NCI-H345 treated with DMSO at 0.1 percent for 48 hours (cell line): Measurements from ENCODE around the gene PERP.
"Not testable (repeated sequence)": the region's sequence is repeated elsewhere in the genome, so short reads cannot be mapped to it uniquely, and the experiment has no call there.

Experiments
- DNase-seq: peaks from one replicate; lab custom pipeline; 2025; ENCODE audit not compliant: unreplicated experiment; lab: John Stamatoyannopoulos, UW

The PERP gene

DNA sequence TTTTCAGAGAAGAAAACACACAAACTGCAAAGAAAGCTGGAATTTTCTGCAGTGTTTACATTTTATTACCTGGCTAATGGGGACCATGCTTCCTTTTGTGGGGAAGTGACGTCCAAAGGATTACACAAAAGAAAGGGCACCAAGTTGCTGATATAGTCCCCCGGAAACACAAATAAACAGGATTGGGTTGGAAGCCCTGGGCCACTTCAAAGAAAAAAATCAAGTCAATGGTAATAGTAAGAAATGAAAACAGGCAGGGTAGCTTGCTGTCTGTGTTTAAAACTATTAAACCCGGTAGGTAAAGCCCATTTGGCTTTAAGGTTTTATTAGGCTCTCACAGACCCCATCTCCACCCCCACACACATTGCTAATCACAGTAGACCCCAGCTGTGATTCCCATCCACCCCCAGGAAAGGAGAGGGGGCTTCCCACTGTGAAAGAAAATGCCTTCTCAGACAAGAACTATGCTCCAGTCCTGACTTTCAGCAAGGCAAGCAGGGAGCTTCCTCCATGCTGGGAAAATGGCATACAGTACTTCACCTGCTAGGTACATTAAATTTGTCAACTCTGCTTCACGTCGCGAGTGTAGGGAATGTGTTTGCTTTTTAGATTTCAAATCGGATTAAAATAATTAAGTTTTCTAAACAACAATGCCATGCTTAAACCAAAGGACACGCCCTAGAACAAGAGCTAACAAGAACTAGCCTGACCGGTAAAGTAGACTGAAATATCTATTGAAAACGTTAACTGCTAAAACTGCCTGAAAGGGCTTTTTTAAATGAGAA is 1.1 kb downstream of the PERP start:
- peak; percentile 75 for DNase-seq

DNA sequence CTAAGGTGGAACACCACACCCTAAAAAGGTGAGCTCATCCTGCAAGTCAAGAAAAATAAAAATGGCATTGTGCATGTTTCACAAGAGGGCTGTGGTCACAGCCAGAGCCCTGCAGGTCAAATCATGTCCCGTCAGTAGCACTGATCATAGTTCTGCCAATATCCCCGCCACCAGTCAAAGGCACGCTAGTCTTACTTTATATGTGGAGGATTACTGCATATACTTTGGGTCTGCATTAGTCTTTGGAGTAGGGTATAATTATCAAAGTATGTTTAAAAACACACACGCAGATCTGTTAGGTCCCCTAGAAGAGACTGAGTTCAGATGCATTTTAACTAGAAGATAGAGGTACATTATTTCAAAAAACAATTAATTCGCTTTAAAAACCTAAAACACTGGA is 1.8 kb downstream of the PERP start:
- DNase-seq = peak; percentile 80

DNA sequence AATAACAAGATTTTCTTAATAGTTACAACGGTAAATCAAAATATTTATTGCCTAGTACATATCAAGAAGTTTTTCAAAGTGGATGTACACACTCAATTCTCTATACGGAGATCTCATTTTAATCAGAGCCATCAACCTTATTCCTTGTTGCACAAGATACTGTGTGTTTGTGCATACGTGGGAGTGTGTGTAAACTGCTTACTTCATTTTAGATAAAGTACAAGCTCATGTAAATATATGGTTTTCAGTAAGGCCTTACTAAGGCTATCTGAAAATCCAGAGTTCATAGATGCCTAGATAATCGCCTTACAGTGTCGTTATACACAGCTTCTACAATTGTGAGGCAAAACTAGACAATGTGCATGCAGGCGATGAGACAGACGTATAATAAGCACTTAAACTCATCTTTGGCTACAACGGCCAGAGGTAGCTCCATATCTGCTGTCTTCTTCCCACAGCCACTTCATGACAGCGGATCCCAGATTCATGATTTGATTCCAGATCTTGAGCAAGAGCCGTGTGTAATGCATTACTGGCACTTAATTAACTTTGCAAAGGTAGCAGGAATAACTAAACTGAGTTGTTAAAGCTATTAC is 2.5 kb downstream of the PERP start:
- peak; percentile 58 for DNase-seq

GRCh38 chr6:138103871-138104270 is 3.3 kb downstream of the PERP start:
- peak; percentile 51 for DNase-seq

DNA sequence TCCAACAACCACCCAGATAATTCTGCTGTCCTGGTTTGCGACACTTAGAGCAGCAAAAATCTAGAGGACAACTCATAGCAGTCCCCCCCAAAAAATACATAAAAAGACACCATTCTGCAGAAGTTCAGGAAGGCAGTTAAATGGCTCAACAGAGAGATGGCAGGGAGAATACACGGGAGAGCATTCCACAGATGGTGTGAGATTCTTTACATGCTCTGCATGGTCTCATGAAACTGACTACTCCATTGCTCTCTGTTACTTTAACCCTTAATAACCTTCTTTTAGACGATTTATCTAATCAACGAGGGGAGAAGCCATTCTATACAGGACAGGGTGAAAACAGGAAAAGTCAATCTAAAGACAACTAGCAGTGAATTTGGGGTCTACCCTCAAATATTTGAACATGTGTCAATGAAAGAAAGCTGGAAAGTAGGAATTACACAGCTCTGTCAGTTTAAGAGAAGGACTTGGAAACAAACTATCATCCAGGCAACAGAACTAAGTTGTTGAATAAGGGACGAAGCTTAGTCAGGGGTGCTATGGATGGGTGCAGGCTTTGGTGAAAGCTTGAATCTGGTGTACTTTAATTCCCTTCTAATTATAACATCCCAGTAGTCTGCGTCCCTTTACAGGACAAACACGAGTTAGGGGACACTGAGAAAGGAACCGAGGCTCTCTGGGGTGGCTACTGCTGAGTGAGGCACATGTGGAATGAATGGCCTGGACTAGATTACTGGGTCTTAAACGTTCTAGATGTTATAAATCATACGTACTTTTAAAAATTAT is 5.1 kb downstream of the PERP start:
- no peak for DNase-seq

DNA sequence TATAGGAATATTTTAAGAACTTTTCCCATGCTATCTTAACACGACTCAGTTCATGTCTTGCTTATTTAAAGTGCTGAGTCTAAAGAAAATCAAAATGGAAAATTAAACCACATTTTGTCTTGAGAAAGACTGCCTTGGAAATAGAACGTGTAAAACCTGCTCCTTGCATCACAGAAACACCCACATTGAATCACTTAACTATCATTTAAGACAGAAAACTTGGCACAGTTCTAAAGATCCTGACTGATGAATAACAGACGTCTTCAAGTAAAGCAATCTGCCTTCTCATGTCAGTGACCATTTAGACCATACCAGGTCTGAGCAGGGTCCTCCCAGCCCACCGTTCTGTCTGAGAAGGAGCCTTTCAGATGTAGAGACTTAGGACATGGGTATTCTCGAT is 7.4 kb downstream of the PERP start:
- no peak for DNase-seq

DNA sequence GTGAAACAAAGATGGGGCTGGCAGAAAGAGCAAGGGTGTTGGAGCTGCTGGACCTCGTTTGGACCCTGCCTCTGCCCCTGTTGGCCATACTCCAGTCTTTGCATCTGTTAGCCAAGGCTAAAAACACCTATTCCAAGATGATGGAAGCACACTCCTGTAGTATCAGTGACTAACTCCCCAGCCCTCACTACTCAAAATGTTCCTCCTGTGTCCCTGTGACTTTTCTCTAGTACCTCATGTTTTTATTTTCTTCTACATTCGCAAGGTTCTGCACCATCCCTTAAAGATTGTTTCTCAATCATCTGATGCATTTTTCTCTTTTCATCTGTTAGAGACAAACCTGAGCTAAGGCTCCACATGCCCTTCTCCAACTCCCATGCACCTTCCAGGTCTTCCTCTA is 8.9 kb downstream of the PERP start:
- no peak for DNase-seq

- DNase-seq = no peak
These were observed 13.0 kb downstream of the PERP start for GRCh38 chr6:138094260-138094659.

DNA sequence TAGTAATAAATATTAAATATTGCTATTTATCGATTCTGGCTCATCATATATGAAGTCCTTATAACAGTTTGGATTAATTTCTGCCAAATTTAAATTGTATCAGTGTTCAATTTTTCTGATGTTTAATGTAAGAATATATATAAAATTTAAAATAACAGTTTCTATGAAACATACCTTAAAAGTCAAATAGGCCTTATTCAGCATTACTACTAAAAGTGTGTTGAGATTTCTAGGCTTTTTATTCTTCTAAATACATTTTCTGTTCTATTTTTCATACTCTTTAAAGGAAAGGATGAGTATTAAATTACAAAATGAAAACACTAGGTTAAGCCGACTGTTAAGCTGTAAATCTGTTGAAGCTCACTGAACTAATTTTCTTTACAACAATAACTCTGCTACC is 13.6 kb downstream of the PERP start:
- DNase-seq = no peak

DNA sequence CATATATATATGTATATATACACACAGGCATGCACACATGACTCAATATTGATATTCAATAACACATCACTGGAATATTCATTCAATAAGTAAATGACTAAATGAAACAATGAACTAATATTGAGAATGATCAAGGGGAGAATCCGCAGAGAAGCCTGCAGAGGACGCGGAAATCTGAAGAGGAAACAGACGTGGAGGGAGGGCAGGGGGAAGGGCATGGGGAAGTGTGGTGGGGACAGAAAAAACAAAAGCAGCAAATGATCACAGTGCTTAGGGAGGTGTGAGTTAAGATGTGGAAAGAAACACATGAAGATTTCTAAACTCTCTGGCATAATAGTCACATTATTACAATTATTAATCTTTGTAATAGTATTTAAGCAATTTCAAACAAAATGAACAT is 14.5 kb downstream of the PERP start:
- DNase-seq = no peak

GRCh38 chr6:138089325-138089724 is 17.9 kb downstream of the PERP start:
- DNase-seq = no peak

DNA sequence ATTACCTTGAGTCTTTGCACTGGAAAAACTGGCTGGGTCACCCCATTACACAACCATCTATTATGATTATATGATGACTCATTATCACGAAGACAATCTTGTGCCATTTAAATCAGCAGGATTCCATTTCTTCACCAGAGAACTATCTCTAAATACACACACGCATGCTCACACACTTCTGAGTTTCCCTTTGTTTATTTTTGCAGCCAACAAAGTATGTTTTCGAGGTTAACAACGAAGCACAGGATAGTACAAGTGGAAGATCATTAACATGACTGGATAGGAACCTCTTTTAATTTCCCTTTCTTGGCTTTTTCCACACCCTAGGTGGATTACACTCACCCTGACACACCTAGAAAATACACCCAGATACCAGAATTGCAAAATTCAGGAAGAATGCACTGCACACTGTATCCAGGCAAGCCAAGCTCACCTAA is 18.9 kb downstream of the PERP start:
- DNase-seq = peak; percentile 83

DNA sequence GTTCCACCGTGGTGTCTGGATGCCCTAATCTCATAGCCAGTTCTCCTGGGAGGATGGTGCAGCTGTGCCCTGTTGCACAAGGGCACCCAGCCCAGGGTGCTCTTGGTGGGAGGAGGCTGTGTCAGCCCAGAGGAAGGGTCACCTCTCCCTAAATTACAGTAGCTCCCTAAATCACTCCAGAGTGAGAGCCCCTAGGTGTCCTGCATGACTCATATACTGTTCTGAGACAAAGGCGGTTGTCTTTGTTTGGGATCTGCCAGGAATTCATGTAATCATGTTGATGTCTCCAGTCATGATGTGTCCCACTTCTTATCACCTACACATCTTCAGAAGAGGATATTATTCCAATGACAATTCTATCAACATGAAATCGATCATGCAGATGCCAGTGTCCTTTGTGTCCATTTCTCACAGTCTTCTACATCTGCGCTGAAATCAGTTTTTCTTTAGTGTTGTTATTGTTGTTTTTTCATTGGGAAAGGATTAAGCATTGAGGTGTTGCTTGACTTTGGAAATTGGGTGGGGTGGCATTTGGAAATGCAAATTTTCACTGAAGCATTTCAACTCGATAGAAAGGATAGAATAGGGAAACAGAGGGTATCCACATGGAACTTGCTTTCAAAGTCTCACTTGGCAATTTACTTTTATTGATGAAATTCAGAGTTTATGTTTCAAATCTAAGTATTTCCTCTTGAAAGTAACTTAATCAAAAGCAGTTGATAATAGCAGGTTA is 19.5 kb downstream of the PERP start:
- DNase-seq = peak; percentile 73

DNA sequence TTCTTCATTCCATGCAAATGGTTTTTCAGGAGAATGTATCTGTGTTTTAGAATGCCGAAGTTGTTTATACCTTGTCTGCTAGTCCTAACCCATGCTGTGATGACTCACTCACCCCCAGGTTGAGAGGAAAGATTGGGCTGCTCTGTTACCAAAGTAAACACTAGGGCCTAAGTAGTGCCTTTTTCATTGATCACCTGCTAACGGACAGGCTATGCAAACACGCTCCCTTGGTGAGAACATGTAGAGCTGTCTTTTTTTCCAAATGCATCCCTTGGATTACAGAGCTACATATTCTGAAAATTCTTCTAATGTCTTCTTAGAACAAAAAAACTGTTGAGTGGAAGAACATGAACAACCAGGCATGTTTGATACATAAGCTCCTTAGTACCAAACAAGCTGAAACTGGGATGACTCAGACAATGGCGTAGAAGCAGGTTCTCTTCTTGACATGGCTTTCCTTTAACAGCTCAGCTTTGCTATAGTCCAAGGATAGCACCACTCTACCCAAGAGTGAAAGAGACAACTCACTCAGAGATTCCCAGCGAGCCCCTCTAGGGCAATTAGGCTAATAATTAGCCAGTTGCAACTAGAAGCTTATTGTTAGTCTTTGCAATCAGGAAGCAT is 20.5 kb downstream of the PERP start:
- DNase-seq = peak; percentile 93

- DNase-seq = no peak
These were observed 21.4 kb downstream of the PERP start for GRCh38 chr6:138085839-138086222.

GRCh38 chr6:138084904-138085838 is 22.0 kb downstream of the PERP start:
- no peak for DNase-seq

DNA sequence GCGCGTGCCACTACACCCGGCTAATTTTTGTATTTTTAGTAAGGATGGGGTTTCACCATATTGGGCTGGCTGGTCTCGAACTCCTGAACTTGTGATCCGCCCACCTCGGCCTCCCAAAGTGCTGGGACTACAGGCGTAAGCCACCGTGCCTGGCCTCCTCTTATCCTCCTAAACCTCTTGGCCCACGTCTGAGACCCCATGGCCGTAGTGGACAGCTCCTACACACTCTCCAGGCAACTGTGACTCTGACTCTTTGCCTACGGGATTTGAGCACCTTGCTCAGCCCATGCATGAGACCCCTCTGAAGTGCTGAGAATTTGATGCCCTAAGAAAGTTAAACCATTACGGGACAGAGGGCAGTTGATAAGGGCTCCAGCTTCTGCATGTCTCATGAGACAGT is 25.0 kb downstream of the PERP start:
- no peak for DNase-seq

DNA sequence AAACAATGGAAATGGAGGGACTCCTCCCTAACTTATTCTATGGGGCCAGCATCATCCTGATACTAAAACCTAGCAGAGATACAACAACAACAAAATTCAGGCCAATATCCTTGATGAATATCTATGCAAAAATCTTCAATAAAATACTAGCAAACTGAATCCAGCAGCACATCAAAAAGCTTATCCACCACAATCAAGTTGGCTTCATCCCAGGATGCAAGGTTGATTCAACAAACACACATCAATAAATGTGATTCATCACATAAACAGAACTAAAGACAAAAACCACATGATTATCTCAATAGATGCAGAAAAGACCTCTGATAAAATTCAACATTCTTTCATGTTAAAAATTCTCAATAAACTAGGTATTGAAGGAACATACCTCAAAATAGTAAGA is 27.7 kb downstream of the PERP start:
- DNase-seq = not testable (repeated sequence)

DNA sequence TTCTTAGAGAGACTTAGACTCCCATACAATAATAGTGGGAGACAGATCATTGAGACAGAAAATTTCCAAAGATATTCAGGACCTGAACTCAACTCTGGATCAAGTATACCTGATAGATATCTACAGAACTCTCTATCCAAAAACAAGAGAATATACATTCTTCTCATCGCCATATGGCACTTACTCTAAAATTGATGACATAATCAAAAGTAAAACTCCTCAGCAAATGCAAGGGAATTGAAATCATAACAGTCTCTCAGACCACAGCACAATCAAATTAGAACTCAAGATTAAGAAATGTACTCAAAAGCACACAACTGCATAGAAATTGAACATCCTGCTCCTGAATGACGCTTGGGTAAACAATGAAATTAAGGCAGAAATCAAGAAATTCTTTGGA is 28.7 kb downstream of the PERP start:
- no peak for DNase-seq

DNA sequence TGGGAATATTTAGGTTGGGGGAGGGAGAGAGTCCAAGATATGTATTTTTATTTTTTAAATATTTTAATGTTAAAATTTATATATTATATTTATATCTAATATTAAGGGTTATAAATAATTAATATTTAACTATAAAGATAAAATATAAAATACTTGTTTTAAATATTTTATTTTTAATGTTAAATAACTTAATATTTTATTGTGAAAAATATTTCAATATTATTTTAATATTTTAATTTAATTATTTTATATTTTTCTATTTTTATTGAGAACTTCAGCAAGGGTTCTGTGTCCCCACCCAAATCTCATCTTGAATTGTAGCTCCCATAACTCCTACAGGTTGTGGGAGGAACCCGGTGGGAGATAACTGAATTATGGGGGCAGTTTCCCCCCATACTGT is 34.0 kb downstream of the PERP start:
- DNase-seq = no peak
